Osteocyte (in vitro differentiated cells): ENCODE results near the gene CGB2. TPM values are rescaled to one million over a fixed set of nuclear protein-coding genes. Genes with fewer than 3 reads are reported as not detected.
A peak's percentile ranks its signal among the peaks of the same experiment; 100 is the strongest.
"Not testable (repeated sequence)": the region's sequence is repeated elsewhere in the genome, so short reads cannot be mapped to it uniquely, and the experiment has no call there.

ENCODE experiments used
- DNase-seq: peaks from one replicate; pipeline ENCODE4 v3.0.0; 2021; ENCODE audit warnings: mixed read lengths; ENCODE audit not compliant: unreplicated experiment; ENCODE audit errors: extremely low spot score
- H3K27ac Mint-ChIP-seq: one replicate; pipeline ENCODE4 v1.8.0; 2021; ENCODE audit warnings: mild to moderate bottlenecking, mixed read lengths; ENCODE audit not compliant: unreplicated experiment
- H3K27me3 Mint-ChIP-seq: one replicate; pipeline ENCODE4 v1.8.0; 2021; ENCODE audit warnings: mixed read lengths; ENCODE audit not compliant: unreplicated experiment
- H3K36me3 Mint-ChIP-seq: one replicate; pipeline ENCODE4 v1.8.0; 2021; ENCODE audit warnings: mixed read lengths; ENCODE audit not compliant: unreplicated experiment
- H3K4me1 Mint-ChIP-seq: one replicate; pipeline ENCODE4 v1.8.0; 2021; ENCODE audit warnings: mixed read lengths; ENCODE audit not compliant: unreplicated experiment
- H3K4me3 Mint-ChIP-seq: one replicate; pipeline ENCODE4 v1.8.0; 2021; ENCODE audit warnings: mild to moderate bottlenecking, moderate library complexity, mixed read lengths; ENCODE audit not compliant: unreplicated experiment
- H3K9me3 Mint-ChIP-seq: one replicate; pipeline ENCODE4 v1.8.0; 2021; ENCODE audit warnings: mixed read lengths; ENCODE audit not compliant: unreplicated experiment
- CTCF ChIP-seq: fragments of 200-600 bp; sonication (generic); IDR thresholded peaks from 2 replicates; pipeline ENCODE4 v1.5.0; 2021; ENCODE audit warnings: antibody characterized with exemption, mild to moderate bottlenecking, moderate library complexity
- total RNA-seq: library from RNA; stranded (reverse); gene quantifications from 2 replicates; pipeline ENCODE4 v1.2.1, GENCODE V29; 2021

The CGB2 gene
- total RNA-seq, 1 donor from 2014 or later = not detected

- H3K27me3 Mint-ChIP-seq = peaks cover 6% of the 10 kb centered on the region
- no peak for DNase-seq
- no peaks in the 10 kb centered on the region for H3K36me3 Mint-ChIP-seq
- no peaks in the 10 kb centered on the region for H3K9me3 Mint-ChIP-seq
- H3K4me3 Mint-ChIP-seq = peak overlapping the region; percentile 74
- TF ChIP-seq CTCF = peak; percentile 56
- H3K27ac Mint-ChIP-seq = no peak overlapping the region
- H3K4me1 Mint-ChIP-seq = peaks cover 15% of the 10 kb centered on the region
These were observed 24.6 kb downstream of the CGB2 start for GRCh38 chr19:49056101-49056901.

DNA sequence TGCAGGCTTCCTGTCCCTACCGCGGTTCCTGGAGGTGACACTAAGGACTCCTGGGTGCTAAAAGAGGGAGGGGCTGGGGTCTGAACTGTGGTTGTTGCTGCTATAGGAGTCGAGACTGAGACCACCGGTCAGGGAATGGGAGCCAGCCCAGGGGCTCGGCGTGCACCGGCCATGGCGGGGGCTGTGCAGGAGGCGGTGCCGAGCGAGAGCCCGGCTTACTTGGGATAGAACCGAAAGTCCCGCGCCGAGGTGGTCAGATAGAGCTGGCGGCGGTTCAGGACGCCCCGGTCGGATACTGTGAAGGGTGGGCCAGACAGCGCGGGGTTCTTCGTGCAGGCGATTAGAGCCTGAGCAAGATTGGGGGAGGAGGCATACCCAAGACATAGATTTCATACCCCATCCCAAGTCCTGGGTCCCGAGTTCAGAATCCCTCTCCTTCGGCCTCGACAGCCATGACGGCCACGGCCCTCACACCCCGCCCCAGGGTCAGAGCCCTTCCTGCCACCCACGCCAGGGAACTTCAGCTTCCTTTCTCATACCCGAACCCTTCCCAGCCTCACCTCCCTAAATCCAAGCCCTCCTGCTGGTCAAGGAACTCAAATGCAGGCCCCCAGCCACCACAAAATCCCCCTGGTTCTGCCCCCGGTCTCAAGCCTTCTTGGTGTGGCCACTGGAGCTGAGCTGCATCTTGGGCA is 25.4 kb downstream of the CGB2 start:
- H3K4me3 Mint-ChIP-seq = peak overlapping the region; percentile 74
- H3K9me3 Mint-ChIP-seq, H3K27ac Mint-ChIP-seq, DNase-seq, H3K36me3 Mint-ChIP-seq, H3K27me3 Mint-ChIP-seq: not testable (repeated sequence)
- H3K4me1 Mint-ChIP-seq = peaks cover 15% of the 10 kb centered on the region

DNA sequence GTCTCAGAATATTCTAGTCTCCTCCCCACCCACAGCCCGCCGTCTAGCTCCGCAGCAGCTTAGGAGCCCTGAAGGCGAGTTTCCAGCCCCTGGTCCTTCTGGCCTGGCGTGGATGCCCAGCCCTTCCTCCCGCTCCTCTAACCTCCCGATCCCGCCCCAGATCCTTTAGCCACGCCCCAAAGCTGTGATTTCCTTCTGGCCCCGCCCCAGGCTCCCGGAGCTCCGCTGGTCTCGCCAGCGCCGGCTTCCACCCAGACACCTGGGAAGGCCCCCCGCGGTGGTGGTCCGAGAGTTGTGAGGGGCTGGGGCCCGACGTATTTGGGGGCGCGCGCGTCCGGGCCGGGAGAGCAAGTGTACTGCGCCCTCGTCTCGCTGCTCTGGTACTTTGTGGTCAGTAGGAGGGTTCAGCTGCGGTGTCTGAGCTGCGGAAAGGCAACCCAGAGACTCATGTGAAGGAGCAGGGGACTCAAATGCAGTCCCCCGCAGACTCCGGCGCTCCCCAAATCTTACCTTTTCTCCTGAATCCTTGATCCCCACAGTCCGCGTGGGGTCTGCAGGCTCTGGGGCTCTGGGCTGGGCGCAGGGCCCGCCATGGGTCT is 26.0 kb downstream of the CGB2 start, which contains the start of gene CGB7:
Gene CGB7 (minus strand): TSS at position 114 of the 599 bp plus-strand sequence. CDS start 2,374 bp downstream, outside the sequence.
- no peak for TF ChIP-seq CTCF
- no peak for DNase-seq
- H3K4me3 Mint-ChIP-seq = peak within 1 kb of the TSS; percentile 74
- no peaks in the 10 kb centered on the region for H3K36me3 Mint-ChIP-seq
- H3K4me1 Mint-ChIP-seq = peaks cover 15% of the 10 kb centered on the region
- no peak within 1 kb of the TSS for H3K27ac Mint-ChIP-seq
- no peaks in the 10 kb centered on the region for H3K9me3 Mint-ChIP-seq
- H3K27me3 Mint-ChIP-seq = peaks cover 6% of the 10 kb centered on the region

- DNase-seq = no peak
- Mint-ChIP-seq H3K27ac (no peak overlapping the region), H3K27me3 (peaks cover 6% of the 10 kb centered on the region), H3K36me3 (no peaks in the 10 kb centered on the region), H3K4me3 (no peak overlapping the region), H3K9me3 (no peaks in the 10 kb centered on the region), H3K4me1 (peaks cover 15% of the 10 kb centered on the region)
- TF ChIP-seq CTCF = no peak
These were observed 26.9 kb downstream of the CGB2 start for GRCh38 chr19:49058562-49058961.

DNA sequence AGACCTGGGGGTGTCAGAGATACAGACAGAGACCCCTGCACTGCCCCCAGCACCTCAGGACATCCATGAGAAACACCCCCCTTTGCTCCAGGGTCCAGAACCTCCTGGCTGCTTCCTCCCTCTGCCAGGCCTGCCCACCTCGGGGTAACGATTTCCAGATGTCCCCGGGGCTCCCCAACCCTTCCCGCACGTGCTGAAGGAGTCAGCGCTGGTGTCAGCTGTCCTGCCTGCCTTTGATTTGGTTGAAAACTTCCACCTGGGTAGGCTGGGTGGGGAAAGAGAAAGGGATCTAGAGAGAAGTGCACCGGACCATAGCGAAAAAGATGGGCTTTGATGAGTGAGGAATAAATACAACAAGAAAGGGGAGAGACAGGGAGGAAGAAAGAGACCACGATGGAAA is 27.4 kb downstream of the CGB2 start:
- Mint-ChIP-seq H3K36me3 (no peaks in the 10 kb centered on the region), H3K9me3 (no peaks in the 10 kb centered on the region), H3K4me3 (no peak overlapping the region), H3K4me1 (peaks cover 15% of the 10 kb centered on the region), H3K27ac (no peak overlapping the region), H3K27me3 (peaks cover 6% of the 10 kb centered on the region)
- DNase-seq = no peak
- no peak for TF ChIP-seq CTCF
